Heart left ventricle (tissue), 16 donors: ENCODE data around the gene USP50. TPM values are rescaled to one million over a fixed set of nuclear protein-coding genes. Genes with fewer than 3 reads are reported as not detected.

ENCODE experiments used
- ATAC-seq, 4 donors: fragments of 200-7000 bp; cut with Tn5 transposase; one replicate each; pipeline ENCODE4 v1.9.1; 2020 to 2022; ENCODE audit warnings: moderate library complexity in 4 of 4, mild to moderate bottlenecking in 3 of 4, moderate number of reproducible peaks in 1 of 4
- DNase-seq, 5 donors: peaks; one replicate each; pipeline ENCODE4 v3.0.0-alpha.2; 2020
- H3K27ac ChIP-seq, 12 donors: fragments of 200-600 bp; sonication (generic) in 4 of 12; one replicate each; pipeline versions ENCODE4 v1.5.0 to v1.8.0; 2016 to 2022; ENCODE audit warnings: mild to moderate bottlenecking in 2 of 12
- H3K27me3 ChIP-seq, 9 donors: fragments of 200-600 bp; sonication (generic) in 2 of 9; one replicate each; pipeline versions ENCODE4 v1.5.1 to v1.8.0; 2016 to 2022; ENCODE audit warnings: mild to moderate bottlenecking in 3 of 9
- H3K36me3 ChIP-seq, 9 donors: fragments of 200-600 bp; sonication (generic) in 2 of 9; one replicate each; pipeline versions ENCODE4 v1.5.0 to v1.8.0; 2018 to 2022; ENCODE audit warnings: mild to moderate bottlenecking in 2 of 9
- H3K4me1 ChIP-seq, 12 donors: fragments of 200-600 bp; sonication (generic) in 4 of 12; one replicate each; pipeline versions ENCODE4 v1.5.0 to v1.8.0; 2016 to 2022; ENCODE audit warnings: mild to moderate bottlenecking in 3 of 12
- H3K4me3 ChIP-seq, 12 donors: fragments of 200-600 bp; sonication (generic) in 4 of 12; one replicate each; pipeline versions ENCODE4 v1.5.0 to v1.8.0; 2017 to 2022; ENCODE audit warnings: mild to moderate bottlenecking in 9 of 12, moderate library complexity in 4 of 12
- H3K9me3 ChIP-seq, 12 donors: fragments of 200-600 bp; sonication (generic) in 4 of 12; one replicate each; pipeline versions ENCODE4 v1.5.0 to v1.8.0; 2016 to 2022; ENCODE audit warnings: mild to moderate bottlenecking in 1 of 12
- CTCF ChIP-seq, 12 donors: fragments of 200-600 bp; sonication (generic) in 4 of 12; IDR thresholded peaks; one replicate each; pipeline versions ENCODE4 v1.5.0 to v1.8.0; 2018 to 2022; ENCODE audit warnings: antibody characterized with exemption in 12 of 12, mild to moderate bottlenecking in 5 of 12
- POLR2A ChIP-seq, 2 donors: fragments of 450-650 bp; IDR thresholded peaks; one replicate each; pipeline ENCODE4 v1.6.1; 2017; ENCODE audit warnings: antibody characterized with exemption in 2 of 2, mild to moderate bottlenecking in 2 of 2, moderate library complexity in 2 of 2
- WGBS, 4 donors: extraction: QIAGEN DNeasy Blood & Tissue Kit in 2 of 4; methylation state at CpG; one replicate each; pipeline versions ENCODE4 v1.1.5 to v1.1.7; 2013 to 2018; 5-methylcytosine and 5-hydroxymethylcytosine counted together
- intact Hi-C, 10 donors: fragments of 100-400 bp; cut with DNase I; formaldehyde crosslinking; loops; one replicate each; pipeline versions ENCODE4 v1.11.1 to v1.14.2; 2022
- polyA plus RNA-seq, 2 donors: library from polyadenylated mRNA; stranded (reverse); fragments of 200-250 nt; gene quantifications; one replicate each; pipeline ENCODE4 v1.2.3, GENCODE V29; 2013
- total RNA-seq, 9 donors: library from RNA; depleted of rRNA in 2 of 9; stranded (reverse); fragments of >200 nt in 2 of 9; fragmentation: NEBNext Ultra II Directional in 3 of 9; extraction: Animal tissue kit (Norgen Biotek cat#: 25700) in 3 of 9; gene quantifications; one replicate each; pipeline versions ENCODE4 v1.1.0 to v1.2.4, GENCODE V29; 2016 to 2023
- donor health status: ischemic (EF 13 %, LVEDD 7.1; RV severe dilation, severe dysfunction).
- donor health status: healthy with polysubstance abuse.
- donor health status: DM: no; HTN: yes; CAD: no.
- donor health status: DM: no; HTN: no; CAD: no.
- donor health status: ischemic (EF 25% LVEDD 6.9; RV normal size, moderate dysfunction).
- donor health status: ischemic (EF 25% LVEDD 5.7; RV mildly dilated, moderate dysfunction).
- donor health status: healthy.
- donor health status: DM: yes; HTN: yes; CAD: no.
- donor health status: ischemic (EF 35%, LVEDD 5.7; RV mildly dilated, moderate dysfunction).
- donor health status: nonischemic (EF 11% LVEDD 7.7; RV severe dilation, severe dysfunction).
- donor health status: DM: yes; HTN: yes; CAD: no.
- donor health status: PGD.
- donor health status: ischemic (EF 29% LVEDD 5.4; RV normal size, mild dysfunction).
- donor health status: nonischemic (EF 23%, LVEDD 6.1; RV moderate dilation, normal function).

Gene USP50
- total and polyA plus RNA-seq, 11 donors: 0.50 to 2.2 (median 0.93) TPM; not detected in 5

GRCh38 chr15:50463423-50464358 is 82.8 kb downstream of the USP50 start:
- TF ChIP-seq CTCF (IDR thresholded peaks at IDR 0.05) (no peak), POLR2A (IDR thresholded peaks at IDR 0.05) (no peak)
- H3K36me3 ChIP-seq: peaks cover 0 to 100% (median 91%) of the 10 kb centered on the region in 9 donors
- no peaks in the 10 kb centered on the region for H3K9me3 ChIP-seq
- no peaks in the 10 kb centered on the region for H3K27me3 ChIP-seq
- WGBS, 4 donors: 64 to 73% (median 68%) methylated on average over 2 of the region's 2 CpGs
- intact Hi-C loops: no loop called here
- H3K4me3 ChIP-seq: no peak overlapping the region
- H3K4me1 ChIP-seq: peaks cover 0 to 10% (median 0%) of the 10 kb centered on the region in 12 donors
- no peak for DNase-seq
- no peak for ATAC-seq
- H3K27ac ChIP-seq: no peak overlapping the region

GRCh38 chr15:50458348-50459112 is 87.9 kb downstream of the USP50 start:
- ATAC-seq (no peak), DNase-seq (no peak)
- peaks cover 0 to 5% (median 0%) of the 10 kb centered on the region in 12 donors for H3K4me1 ChIP-seq
- 82 to 89% (median 84%) methylated on average over 7 of the region's 7 CpGs for WGBS, 4 donors
- H3K27ac ChIP-seq: peak overlapping the region in 1 of 12 donors; percentile 7
- H3K4me3 ChIP-seq: no peak overlapping the region
- no peaks in the 10 kb centered on the region for H3K27me3 ChIP-seq
- no peaks in the 10 kb centered on the region for H3K9me3 ChIP-seq
- TF ChIP-seq POLR2A (IDR thresholded peaks at IDR 0.05) (no peak), CTCF (IDR thresholded peaks at IDR 0.05) (no peak)
- peaks cover 0 to 92% (median 75%) of the 10 kb centered on the region in 9 donors for H3K36me3 ChIP-seq
- intact Hi-C loops: no loop called here

GRCh38 chr15:50452927-50453326 is 93.5 kb downstream of the USP50 start:
- peaks cover 0 to 11% (median 2%) of the 10 kb centered on the region in 12 donors for H3K4me1 ChIP-seq
- H3K9me3 ChIP-seq: no peaks in the 10 kb centered on the region
- ATAC-seq (peak in 2 of 4 donors; percentile 22 to 84), DNase-seq (no peak)
- TF ChIP-seq POLR2A (IDR thresholded peaks at IDR 0.05): no peak
- TF ChIP-seq CTCF (IDR thresholded peaks at IDR 0.05): no peak
- peaks cover 0 to 81% (median 54%) of the 10 kb centered on the region in 9 donors for H3K36me3 ChIP-seq
- H3K4me3 ChIP-seq: no peak overlapping the region
- no peak overlapping the region for H3K27ac ChIP-seq
- no peaks in the 10 kb centered on the region for H3K27me3 ChIP-seq
- intact Hi-C loops: no loop called here

Other genes starting within 250 kb of the USP50 start
- gene GABPB1, start 191.5 kb downstream of the USP50 start, total RNA-seq: 10 to 100 TPM in 3 of 9 donors, 1 to 10 TPM in 6; 7.0 to 14.2 (median 9.6) TPM
- gene GABPB1, start 191.5 kb downstream of the USP50 start, polyA plus RNA-seq: 1 to 10 TPM; 3.6 to 9.8 TPM
- 10 to 100 TPM; 28.0 to 53.3 (median 42.1) TPM for gene USP8, start 122.3 kb downstream of the USP50 start, total RNA-seq
- gene USP8, start 122.3 kb downstream of the USP50 start, polyA plus RNA-seq: 10 to 100 TPM; 12.6 to 34.9 TPM
- gene TRPM7, start 140.1 kb upstream of the USP50 start, total RNA-seq: 10 to 100 TPM; 25.8 to 49.3 (median 31.0) TPM
- gene TRPM7, start 140.1 kb upstream of the USP50 start, polyA plus RNA-seq: 10 to 100 TPM; 11.9 to 19.4 TPM
- gene SPPL2A, start 219.0 kb upstream of the USP50 start, total RNA-seq: 100 to 1,000 TPM in 7 of 9 donors, 10 to 100 TPM in 2; 71.3 to 231 (median 122) TPM
- gene SPPL2A, start 219.0 kb upstream of the USP50 start, polyA plus RNA-seq: 100 to 1,000 TPM in 1 of 2 donors, 10 to 100 TPM in 1; 21.5 to 115 TPM